Islet precursor cell (in vitro differentiated cells): Measurements from ENCODE around the gene NNAT.
"Not testable (repeated sequence)": the region's sequence is repeated elsewhere in the genome, so short reads cannot be mapped to it uniquely, and the experiment has no call there.

Experiments used
- DNase-seq: peaks from one replicate; pipeline ENCODE4 v3.0.0-alpha.2; 2018

NNAT gene

GRCh38 chr20:37521061-37521771 is at the start of gene NNAT:
TSS of gene NNAT (plus strand) at chr20:37521250. CDS start at chr20:37521332, 82 bp downstream.
- no peak for DNase-seq

GRCh38 chr20:37471741-37472235 is 49.3 kb upstream of the NNAT start:
- peak; percentile 91 for DNase-seq

- DNase-seq = not testable (repeated sequence)
Measured at GRCh38 chr20:37472435-37472834, 48.6 kb upstream of the NNAT start.

- DNase-seq = no peak
Measured at GRCh38 chr20:37473249-37474000, 47.6 kb upstream of the NNAT start.

- DNase-seq = no peak
Measured at GRCh38 chr20:37474386-37474785, 46.7 kb upstream of the NNAT start.

- DNase-seq = no peak
Measured at GRCh38 chr20:37475252-37475651, 45.8 kb upstream of the NNAT start.

GRCh38 chr20:37477041-37477440 is 44.0 kb upstream of the NNAT start:
- DNase-seq = no peak

- no peak for DNase-seq
Measured at GRCh38 chr20:37479266-37479665, 41.8 kb upstream of the NNAT start.

GRCh38 chr20:37479925-37480691 is 40.9 kb upstream of the NNAT start:
- no peak for DNase-seq

GRCh38 chr20:37480919-37481318 is 40.1 kb upstream of the NNAT start:
- DNase-seq = no peak

- DNase-seq = no peak
Measured at GRCh38 chr20:37481610-37482009, 39.4 kb upstream of the NNAT start.

- DNase-seq = no peak
Measured at GRCh38 chr20:37484331-37484730, 36.7 kb upstream of the NNAT start.

- DNase-seq = peak; percentile 32
Measured at GRCh38 chr20:37486209-37486608, 34.8 kb upstream of the NNAT start.

GRCh38 chr20:37490663-37491350 is 30.2 kb upstream of the NNAT start:
- no peak for DNase-seq

- no peak for DNase-seq
Measured at GRCh38 chr20:37492096-37492625, 28.9 kb upstream of the NNAT start.

- DNase-seq = no peak
Measured at GRCh38 chr20:37492945-37493344, 28.1 kb upstream of the NNAT start.

GRCh38 chr20:37494301-37494700 is 26.7 kb upstream of the NNAT start:
- DNase-seq = no peak

GRCh38 chr20:37494796-37495195 is 26.3 kb upstream of the NNAT start:
- no peak for DNase-seq

- DNase-seq = no peak
Measured at GRCh38 chr20:37498066-37498665, 22.9 kb upstream of the NNAT start.

GRCh38 chr20:37500311-37500710 is 20.7 kb upstream of the NNAT start:
- no peak for DNase-seq

GRCh38 chr20:37501940-37502339 is 19.1 kb upstream of the NNAT start:
- DNase-seq = no peak

GRCh38 chr20:37502654-37503053 is 18.4 kb upstream of the NNAT start:
- no peak for DNase-seq
